SJCRH30 (cell line): ENCODE results near the gene SH2B2. TPM values are rescaled to one million over a fixed set of nuclear protein-coding genes. Genes with fewer than 3 reads are reported as not detected.
"Not testable (repeated sequence)": the region's sequence is repeated elsewhere in the genome, so short reads cannot be mapped to it uniquely, and the experiment has no call there.

Experiments
- DNase-seq, 2 experiments: peaks; one replicate each; pipeline ENCODE4 v3.0.0-alpha.2; 2015 to 2020
- H3K27ac ChIP-seq: fragments of 250-450 bp; sonication (Bioruptor Pico); 2 replicates; pipeline ENCODE4 v1.5.1; 2020; ENCODE audit warnings: mild to moderate bottlenecking, moderate library complexity
- H3K27me3 ChIP-seq: fragments of 250-450 bp; sonication (Bioruptor Pico); 2 replicates; pipeline ENCODE4 v1.5.1; 2020; ENCODE audit warnings: mild to moderate bottlenecking, moderate library complexity
- H3K36me3 ChIP-seq: fragments of 250-450 bp; sonication (Bioruptor Pico); 2 replicates; pipeline ENCODE4 v1.5.1; 2020; ENCODE audit warnings: mild to moderate bottlenecking, moderate library complexity
- H3K4me1 ChIP-seq: fragments of 250-450 bp; sonication (Bioruptor Pico); 2 replicates; pipeline ENCODE4 v1.5.1; 2020; ENCODE audit warnings: mild to moderate bottlenecking, moderate library complexity
- H3K4me3 ChIP-seq: fragments of 250-450 bp; sonication (Bioruptor Pico); 2 replicates; pipeline ENCODE4 v1.5.1; 2020; ENCODE audit warnings: mild to moderate bottlenecking, moderate library complexity
- H3K9me3 ChIP-seq: fragments of 250-450 bp; sonication (Bioruptor Pico); replicated peaks from 2 replicates; pipeline ENCODE4 v1.5.1; 2020; ENCODE audit warnings: mild to moderate bottlenecking, moderate library complexity
- total RNA-seq: library from RNA; depleted of rRNA; stranded (reverse); fragments of >200 nt; shearing (Covaris generic); gene quantifications from 2 replicates; pipeline ENCODE4 v1.2.3, GENCODE V29; 2014

Gene SH2B2
- total RNA-seq, 1 experiment from 2014 or later = 12.3 TPM

DNA sequence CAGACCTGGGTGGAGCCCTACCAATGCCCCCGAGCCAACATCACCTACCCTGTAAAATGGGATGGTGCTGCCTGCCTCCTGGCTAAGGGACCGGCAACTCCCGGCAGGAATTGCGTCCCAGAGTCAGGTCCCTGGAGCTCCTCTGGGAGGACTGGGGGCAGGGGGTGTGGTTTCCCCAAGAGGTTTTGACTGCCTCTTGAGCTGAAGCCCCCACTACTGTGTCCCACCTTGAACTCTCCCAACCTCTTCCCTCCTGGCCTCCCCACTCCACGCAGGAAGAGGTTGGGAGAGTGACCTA lies 1.3 kb downstream of the SH2B2 start:
- peaks cover 17% of the 10 kb centered on the region for H3K4me1 ChIP-seq
- H3K27ac ChIP-seq = no peak overlapping the region

DNA sequence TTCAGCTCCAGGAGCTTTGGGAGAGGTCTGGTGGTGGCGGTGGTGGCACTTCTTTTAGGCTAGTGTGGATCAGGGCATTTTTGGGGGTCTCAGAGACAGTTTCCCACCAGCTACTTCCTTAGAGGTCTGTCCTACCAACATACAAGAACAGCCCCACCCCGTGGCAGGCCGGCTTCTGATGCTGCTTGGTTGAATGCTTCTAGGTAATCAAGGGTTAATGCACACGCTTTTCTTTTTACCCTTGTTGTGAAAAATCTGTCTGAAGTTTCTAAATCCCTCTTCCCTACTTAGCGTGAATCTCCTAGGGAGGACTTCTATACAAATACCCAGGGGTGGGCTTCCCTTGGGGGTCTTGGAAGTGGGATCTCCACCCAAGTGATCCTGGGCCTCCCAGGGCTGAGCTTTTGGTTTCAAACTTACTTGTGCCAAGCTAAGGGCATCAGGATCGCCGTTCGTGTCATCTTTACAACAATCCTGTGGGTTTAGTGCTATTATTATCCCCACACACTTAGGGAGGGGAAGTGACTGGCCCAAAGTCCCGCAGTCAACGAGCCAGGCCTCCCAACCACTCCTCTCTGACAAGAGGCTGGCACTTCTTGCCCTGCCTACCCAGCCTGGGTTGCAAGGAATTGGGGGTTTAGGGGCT lies 1.7 kb downstream of the SH2B2 start:
- Histone ChIP-seq H3K36me3 (no peaks in the 10 kb centered on the region), H3K4me3 (no peak overlapping the region; the same call in 1 of the 2 replicates), H3K27ac (no peak overlapping the region), H3K27me3 (no peaks in the 10 kb centered on the region), H3K9me3 (no peaks in the 10 kb centered on the region), H3K4me1 (peaks cover 13% of the 10 kb centered on the region)
- peak in 1 of 2 experiments; percentile 13 for DNase-seq

More for the DNA sequence above, 1.3 kb downstream of the SH2B2 start:
- H3K4me3 ChIP-seq = peak overlapping the region; percentile 90
- no peak for DNase-seq
- H3K36me3 ChIP-seq = no peaks in the 10 kb centered on the region
- H3K27me3 ChIP-seq = no peaks in the 10 kb centered on the region
- H3K9me3 ChIP-seq = no peaks in the 10 kb centered on the region

DNA sequence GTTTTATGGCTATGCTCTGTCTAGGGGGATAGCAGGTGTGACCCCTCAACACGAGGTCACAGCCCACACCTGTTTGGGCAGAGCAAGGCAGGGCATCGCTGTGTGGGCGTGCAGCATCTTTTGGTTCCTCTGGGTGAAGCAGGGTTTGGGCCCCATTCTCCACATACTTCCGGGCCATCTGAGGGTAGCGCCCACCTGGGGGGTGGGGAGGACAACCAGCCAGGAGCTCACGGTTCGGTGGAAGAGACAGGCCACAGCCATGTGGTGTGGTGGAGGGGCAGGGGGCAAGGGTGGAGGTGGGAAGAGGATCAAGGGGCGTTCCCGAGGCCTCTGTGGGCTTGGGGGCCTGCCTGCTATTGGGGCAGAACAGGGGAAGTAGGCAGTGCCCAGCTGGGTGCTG lies 2.4 kb downstream of the SH2B2 start:
- no peak for DNase-seq
- no peak overlapping the region for H3K4me3 ChIP-seq
- H3K27me3 ChIP-seq = no peaks in the 10 kb centered on the region
- H3K9me3 ChIP-seq = no peaks in the 10 kb centered on the region
- peaks cover 6% of the 10 kb centered on the region for H3K4me1 ChIP-seq
- no peaks in the 10 kb centered on the region; the same call in 1 of the 2 replicates for H3K36me3 ChIP-seq
- H3K27ac ChIP-seq = no peak overlapping the region

DNA sequence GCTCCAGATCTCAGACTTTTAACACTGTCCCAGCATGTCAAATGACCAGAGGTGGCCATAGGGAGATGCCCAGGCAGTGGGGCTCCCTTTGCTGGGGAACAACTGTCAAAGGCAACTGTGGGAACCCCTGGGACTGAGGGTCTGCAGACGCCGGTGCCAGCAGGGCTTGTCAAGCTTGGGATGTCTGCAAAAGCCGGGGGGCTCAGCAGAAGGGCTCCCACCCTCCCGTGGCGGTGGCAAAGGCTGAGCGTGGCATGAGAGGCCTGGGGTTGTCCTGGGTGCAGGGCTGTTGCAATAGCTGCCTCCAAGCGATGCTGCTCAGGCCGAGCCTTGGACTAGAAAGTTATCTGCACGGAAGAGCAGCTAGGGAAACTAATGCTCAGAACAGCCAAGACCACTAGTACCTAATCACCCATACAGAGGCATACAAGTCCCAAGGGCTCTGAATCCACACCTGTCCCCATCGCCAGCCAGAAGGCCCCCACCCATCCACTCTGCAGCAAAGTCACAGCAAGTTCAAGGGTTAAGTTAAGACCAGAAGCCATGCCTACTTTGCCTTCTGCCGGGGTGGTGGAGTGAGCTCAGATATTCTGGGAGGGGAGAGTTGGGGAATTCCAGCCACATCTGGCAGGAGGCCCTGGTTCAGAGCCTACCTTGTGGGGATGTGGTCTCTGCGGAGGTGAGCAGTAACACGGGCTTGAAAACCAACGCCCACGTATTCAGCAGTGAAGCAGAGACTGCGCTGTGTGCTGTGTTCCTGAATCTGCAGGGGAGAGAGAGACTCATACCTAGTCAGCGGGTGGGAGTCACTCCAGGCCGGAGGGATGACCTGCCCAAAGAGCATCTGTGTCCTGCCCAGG lies 4.6 kb downstream of the SH2B2 start:
- Histone ChIP-seq H3K27me3 (no peaks in the 10 kb centered on the region), H3K9me3 (no peaks in the 10 kb centered on the region), H3K4me3 (no peak overlapping the region), H3K36me3 (no peaks in the 10 kb centered on the region; the same call in 1 of the 2 replicates), H3K4me1 (peaks cover 5% of the 10 kb centered on the region; the same call in 1 of the 2 replicates), H3K27ac (no peak overlapping the region)
- no peak for DNase-seq

DNA sequence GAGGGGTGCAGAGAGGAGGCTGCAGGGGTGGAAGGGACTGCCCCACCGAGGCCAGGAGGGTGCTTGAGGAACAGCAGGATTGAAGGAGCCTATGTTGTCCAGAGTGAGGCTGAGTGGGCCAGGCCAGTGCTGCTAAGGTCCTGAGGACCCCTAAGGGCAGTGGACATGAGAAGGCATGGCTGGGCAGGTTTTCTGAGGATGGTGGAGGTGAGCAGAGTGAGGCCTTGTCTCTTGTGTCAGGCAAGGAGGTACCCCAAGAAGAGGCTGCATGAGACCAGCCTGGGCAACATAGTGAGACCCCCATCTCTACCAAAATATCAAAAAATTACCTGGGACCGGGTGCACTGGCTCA lies 5.2 kb downstream of the SH2B2 start:
- H3K36me3 ChIP-seq = no peaks in the 10 kb centered on the region; the same call in 1 of the 2 replicates
- DNase-seq = no peak
- H3K27ac ChIP-seq = no peak overlapping the region
- no peak overlapping the region for H3K4me3 ChIP-seq
- no peaks in the 10 kb centered on the region for H3K9me3 ChIP-seq
- peaks cover 5% of the 10 kb centered on the region; the same call in 1 of the 2 replicates for H3K4me1 ChIP-seq
- no peaks in the 10 kb centered on the region for H3K27me3 ChIP-seq

DNA sequence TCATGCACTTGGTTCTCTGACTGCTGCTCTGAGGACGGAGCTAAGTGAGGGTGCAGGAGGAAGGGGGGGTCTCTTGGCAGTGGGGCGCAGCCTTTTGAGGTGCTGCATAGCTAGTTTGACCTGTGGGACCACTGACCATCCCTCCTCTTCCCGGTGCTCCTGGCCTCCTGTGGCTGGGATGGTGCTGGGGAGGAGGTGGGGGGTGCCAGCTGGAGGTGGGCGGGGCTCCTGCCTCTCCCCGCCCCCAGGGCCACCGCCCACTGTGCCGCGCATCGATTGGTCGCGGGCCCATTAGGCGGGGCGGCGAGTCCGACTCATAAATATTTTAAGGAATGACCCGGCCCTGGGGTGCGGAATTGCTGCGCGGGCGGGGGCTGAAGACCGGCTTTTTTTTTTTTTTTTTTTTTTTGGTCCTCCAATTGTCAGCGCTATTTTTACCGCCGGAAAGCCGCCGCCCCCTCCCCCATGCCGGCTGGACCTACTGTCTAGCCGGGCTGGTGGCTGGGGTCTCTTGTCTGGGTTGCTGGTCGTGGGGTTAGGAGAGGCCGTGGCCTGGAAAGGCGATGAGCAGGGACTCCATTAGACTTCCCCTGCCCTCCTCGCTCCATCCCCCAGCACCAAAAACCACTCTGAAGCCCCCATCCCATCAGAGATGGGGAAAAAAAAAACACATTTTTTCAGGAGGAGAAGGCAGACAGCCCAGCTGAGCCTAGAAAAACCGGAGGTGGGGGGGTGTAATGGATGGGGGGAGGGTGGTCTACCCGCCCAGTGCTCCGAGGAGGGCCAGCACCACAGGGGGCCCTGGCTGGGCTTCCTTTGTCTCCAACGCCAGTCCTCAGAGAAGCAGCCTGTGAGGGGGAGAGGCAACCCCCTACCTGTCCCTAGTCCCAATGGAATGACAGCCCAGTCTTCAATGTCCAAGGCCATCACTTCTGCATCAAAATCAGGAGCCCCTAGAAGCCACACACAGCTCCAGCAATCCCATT lies 6.4 kb downstream of the SH2B2 start:
- no peak for DNase-seq
- no peak overlapping the region for H3K27ac ChIP-seq
- peaks cover 4% of the 10 kb centered on the region; the same call in 1 of the 2 replicates for H3K4me1 ChIP-seq

DNA sequence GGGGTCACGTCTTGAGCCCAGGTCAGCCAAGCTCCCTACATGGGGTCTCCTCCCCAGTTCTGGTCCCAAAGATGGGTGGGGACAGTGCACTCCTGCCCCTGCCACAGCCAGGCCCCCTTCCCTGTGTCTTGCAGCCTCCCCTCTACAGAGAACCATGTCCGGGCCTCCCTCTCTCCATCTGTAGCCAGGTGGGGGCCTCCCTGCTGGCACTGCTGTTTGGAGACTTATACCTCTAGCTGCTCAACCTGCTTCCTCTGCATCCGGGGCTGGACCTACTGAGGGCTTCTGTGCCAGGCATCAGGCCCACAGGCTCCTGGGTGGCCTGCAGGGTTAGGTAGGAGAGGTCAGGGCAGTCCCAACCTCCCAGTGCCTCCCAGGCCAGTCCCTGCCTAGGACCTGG lies 7.9 kb downstream of the SH2B2 start:
- H3K9me3 ChIP-seq = no peaks in the 10 kb centered on the region
- H3K36me3 ChIP-seq = no peaks in the 10 kb centered on the region; the same call in 1 of the 2 replicates
- H3K27me3 ChIP-seq = no peaks in the 10 kb centered on the region
- no peaks in the 10 kb centered on the region for H3K4me1 ChIP-seq
- H3K4me3 ChIP-seq = no peak overlapping the region
- H3K27ac ChIP-seq = no peak overlapping the region
- no peak for DNase-seq

More for the DNA sequence above, 6.4 kb downstream of the SH2B2 start:
- Histone ChIP-seq H3K4me3 (no peak overlapping the region), H3K27me3 (no peaks in the 10 kb centered on the region), H3K9me3 (no peaks in the 10 kb centered on the region), H3K36me3 (no peaks in the 10 kb centered on the region; the same call in 1 of the 2 replicates)

DNA sequence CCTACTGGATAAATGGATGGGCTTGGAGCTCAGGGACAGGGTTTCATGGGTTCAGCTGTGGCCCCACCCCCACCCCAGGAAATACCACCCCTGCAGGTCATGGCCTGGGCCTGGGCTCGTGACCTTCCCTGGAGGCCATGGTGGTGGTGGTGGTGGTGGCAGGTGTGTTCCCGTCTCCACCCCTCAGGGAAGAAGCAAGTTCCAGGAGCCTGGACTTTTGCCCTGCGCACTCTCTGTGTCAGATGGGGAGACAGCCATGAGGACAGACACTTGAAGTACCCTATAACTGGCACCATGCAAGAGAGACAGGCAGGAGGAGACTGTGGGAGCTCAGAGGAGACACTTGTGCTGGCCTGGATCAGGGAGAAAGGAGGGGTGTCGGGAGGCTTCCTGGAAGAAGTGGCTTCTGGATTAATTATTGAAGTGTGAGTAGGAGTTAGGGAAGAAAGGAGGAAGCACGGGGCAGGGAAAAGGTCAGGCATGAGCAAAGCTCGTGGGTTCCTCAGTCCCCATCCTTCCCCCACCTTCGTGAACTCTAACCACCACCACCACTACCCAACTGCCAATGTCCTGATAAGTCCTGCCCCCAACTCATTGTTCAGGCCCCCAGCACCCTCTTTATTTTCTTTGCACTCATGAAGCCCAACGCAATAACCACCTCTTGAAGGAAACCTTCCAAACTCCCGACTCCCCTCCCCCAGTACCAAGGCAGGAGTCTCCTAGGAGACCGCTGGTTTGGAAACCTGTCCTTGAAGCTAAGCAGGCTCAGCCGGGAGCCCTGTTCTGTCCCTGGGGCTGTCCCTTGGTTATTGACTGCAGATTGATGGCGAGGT lies 8.9 kb downstream of the SH2B2 start:
- H3K9me3 ChIP-seq = no peaks in the 10 kb centered on the region
- no peak overlapping the region for H3K4me3 ChIP-seq
- H3K27me3 ChIP-seq = no peaks in the 10 kb centered on the region
- H3K36me3 ChIP-seq = no peaks in the 10 kb centered on the region; the same call in 1 of the 2 replicates
- no peak for DNase-seq
- no peak overlapping the region for H3K27ac ChIP-seq
- no peaks in the 10 kb centered on the region for H3K4me1 ChIP-seq

DNA sequence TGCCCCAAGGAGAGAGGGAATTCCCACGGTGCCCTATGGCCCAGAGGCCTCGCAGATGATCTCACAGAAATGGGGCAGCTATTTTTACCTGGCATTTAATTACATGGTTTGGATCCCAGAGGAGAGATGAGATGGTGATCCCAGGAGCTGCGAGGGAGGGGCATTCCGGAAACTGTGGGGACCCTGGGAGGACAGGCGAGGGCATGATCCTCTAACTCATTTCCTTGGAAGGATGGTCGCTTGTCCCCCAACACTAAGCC lies 9.4 kb downstream of the SH2B2 start:
- no peaks in the 10 kb centered on the region; the same call in 1 of the 2 replicates for H3K4me1 ChIP-seq
- H3K36me3 ChIP-seq = no peaks in the 10 kb centered on the region; the same call in 1 of the 2 replicates
- H3K9me3 ChIP-seq = no peaks in the 10 kb centered on the region
- no peak overlapping the region for H3K4me3 ChIP-seq
- no peak for DNase-seq
- H3K27ac ChIP-seq = no peak overlapping the region
- H3K27me3 ChIP-seq = no peaks in the 10 kb centered on the region

DNA sequence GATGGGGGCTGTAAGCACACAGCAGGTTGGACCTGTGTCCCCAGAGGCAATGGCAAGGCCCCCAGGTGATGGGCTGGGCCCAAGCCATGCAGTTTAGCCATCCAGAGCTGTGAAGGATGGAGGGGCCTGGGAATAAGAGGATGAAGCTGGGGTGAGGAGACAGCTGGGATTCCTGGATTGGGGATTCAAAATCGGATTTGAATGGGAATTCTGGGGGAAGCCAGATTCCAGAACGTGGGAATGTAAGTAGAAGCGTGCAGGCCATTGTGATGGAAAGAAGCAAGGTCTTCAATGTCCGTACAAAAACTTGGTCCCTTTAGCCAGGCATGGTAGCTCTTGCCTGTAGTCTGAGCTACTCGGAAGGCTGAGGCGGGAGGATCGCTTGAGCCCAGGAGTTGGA lies 9.8 kb downstream of the SH2B2 start:
- H3K27me3 ChIP-seq = no peaks in the 10 kb centered on the region
- H3K9me3 ChIP-seq = no peaks in the 10 kb centered on the region
- no peak overlapping the region for H3K4me3 ChIP-seq
- no peak for DNase-seq
- no peak overlapping the region for H3K27ac ChIP-seq
- H3K36me3 ChIP-seq = no peaks in the 10 kb centered on the region; the same call in 1 of the 2 replicates
- peaks cover 2% of the 10 kb centered on the region; the same call in 1 of the 2 replicates for H3K4me1 ChIP-seq

DNA sequence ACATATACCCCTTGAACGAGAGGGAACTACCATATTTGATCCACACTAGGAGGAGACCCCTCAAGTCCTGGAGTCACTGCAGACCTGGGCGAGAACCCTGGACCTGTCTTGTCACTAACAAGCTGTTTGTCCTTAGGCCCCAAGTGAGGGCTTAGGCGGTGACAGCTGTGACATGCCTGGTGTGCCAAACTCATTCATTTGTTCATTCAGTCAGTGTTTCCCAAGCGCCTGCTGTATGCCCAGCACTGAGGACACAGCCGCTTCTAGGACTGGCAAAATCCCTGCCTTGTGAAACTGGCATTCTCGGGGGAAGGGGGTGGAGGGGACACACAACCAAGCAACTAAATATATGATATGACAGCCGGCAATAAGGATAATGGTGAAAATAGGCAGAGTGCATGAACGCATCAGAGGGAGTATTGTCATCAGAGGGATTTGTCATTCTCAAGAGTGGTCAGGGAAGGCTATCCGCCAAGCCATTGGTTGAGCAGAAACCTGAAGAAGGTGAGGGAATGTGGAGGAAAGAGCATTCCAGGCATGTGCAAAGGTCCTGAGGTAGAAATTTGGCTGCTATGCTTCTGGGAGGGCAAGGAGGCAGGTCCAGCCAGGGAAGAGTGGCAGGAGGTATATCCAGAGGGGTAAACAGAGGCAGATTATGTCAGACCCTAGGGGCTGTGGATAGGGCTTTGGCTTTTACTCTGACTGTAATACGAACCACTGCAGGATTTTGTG lies 11.0 kb downstream of the SH2B2 start:
- Histone ChIP-seq H3K4me1 (peaks cover 14% of the 10 kb centered on the region), H3K9me3 (no peaks in the 10 kb centered on the region), H3K4me3 (no peak overlapping the region), H3K36me3 (no peaks in the 10 kb centered on the region; the same call in 1 of the 2 replicates), H3K27ac (no peak overlapping the region), H3K27me3 (no peaks in the 10 kb centered on the region)
- DNase-seq = no peak

DNA sequence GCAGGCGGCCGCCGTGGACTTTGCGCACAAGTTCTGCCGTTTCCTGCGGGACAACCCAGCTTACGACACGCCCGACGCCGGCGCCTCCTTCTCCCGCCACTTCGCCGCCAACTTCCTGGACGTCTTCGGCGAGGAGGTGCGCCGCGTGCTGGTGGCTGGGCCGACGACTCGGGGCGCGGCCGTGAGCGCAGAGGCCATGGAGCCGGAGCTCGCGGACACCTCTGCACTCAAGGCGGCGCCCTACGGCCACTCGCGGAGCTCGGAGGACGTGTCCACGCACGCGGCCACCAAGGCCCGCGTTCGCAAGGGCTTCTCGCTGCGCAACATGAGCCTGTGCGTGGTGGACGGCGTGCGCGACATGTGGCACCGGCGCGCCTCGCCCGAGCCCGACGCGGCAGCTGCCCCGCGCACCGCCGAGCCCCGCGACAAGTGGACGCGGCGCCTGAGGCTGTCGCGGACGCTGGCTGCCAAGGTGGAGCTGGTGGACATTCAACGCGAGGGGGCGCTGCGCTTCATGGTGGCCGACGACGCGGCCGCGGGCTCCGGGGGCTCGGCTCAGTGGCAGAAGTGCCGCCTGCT lies 14.1 kb downstream of the SH2B2 start:
- H3K27ac ChIP-seq = no peak overlapping the region
- no peaks in the 10 kb centered on the region for H3K36me3 ChIP-seq
- peaks cover 40% of the 10 kb centered on the region for H3K4me1 ChIP-seq

DNA sequence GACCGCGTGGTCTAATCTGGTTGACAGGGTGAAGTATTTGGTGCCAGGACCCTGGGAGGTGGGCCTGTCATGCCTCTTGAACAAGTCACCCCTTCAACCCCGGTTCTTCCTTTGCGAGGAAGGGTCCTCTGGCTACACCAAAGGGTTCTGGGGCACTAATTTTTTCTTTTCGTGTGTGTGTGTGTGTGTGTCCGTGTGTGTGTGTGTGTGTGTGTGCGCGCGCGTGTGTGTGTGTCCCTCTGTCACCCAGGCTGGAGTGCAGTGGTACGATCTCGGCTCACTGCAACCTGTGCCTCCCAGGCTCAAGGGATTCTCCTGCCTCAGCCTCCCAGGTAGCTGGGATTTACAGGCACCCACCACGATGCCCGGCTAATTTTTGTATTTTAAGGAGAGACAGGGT lies 14.7 kb downstream of the SH2B2 start:
- H3K27me3 ChIP-seq, H3K36me3 ChIP-seq, H3K4me3 ChIP-seq, DNase-seq, H3K9me3 ChIP-seq: not testable (repeated sequence)
- H3K27ac ChIP-seq = peak overlapping the region; percentile 88; the same call in 1 of the 2 replicates
- peaks cover 42% of the 10 kb centered on the region for H3K4me1 ChIP-seq

More for the DNA sequence above, 14.1 kb downstream of the SH2B2 start:
- no peaks in the 10 kb centered on the region for H3K9me3 ChIP-seq
- DNase-seq = no peak
- no peak overlapping the region for H3K4me3 ChIP-seq
- no peaks in the 10 kb centered on the region for H3K27me3 ChIP-seq
